IPS DF 4.7 (cell line): ENCODE results near the gene EIF4G1.
"Not testable (repeated sequence)": the region's sequence is repeated elsewhere in the genome, so short reads cannot be mapped to it uniquely, and the experiment has no call there.

Source experiments
- DNase-seq: peaks from one replicate; pipeline ENCODE4 v3.0.0-alpha.2; 2013; ENCODE audit warnings: low spot score; ENCODE audit errors: extremely low read depth

Gene EIF4G1, protein sequence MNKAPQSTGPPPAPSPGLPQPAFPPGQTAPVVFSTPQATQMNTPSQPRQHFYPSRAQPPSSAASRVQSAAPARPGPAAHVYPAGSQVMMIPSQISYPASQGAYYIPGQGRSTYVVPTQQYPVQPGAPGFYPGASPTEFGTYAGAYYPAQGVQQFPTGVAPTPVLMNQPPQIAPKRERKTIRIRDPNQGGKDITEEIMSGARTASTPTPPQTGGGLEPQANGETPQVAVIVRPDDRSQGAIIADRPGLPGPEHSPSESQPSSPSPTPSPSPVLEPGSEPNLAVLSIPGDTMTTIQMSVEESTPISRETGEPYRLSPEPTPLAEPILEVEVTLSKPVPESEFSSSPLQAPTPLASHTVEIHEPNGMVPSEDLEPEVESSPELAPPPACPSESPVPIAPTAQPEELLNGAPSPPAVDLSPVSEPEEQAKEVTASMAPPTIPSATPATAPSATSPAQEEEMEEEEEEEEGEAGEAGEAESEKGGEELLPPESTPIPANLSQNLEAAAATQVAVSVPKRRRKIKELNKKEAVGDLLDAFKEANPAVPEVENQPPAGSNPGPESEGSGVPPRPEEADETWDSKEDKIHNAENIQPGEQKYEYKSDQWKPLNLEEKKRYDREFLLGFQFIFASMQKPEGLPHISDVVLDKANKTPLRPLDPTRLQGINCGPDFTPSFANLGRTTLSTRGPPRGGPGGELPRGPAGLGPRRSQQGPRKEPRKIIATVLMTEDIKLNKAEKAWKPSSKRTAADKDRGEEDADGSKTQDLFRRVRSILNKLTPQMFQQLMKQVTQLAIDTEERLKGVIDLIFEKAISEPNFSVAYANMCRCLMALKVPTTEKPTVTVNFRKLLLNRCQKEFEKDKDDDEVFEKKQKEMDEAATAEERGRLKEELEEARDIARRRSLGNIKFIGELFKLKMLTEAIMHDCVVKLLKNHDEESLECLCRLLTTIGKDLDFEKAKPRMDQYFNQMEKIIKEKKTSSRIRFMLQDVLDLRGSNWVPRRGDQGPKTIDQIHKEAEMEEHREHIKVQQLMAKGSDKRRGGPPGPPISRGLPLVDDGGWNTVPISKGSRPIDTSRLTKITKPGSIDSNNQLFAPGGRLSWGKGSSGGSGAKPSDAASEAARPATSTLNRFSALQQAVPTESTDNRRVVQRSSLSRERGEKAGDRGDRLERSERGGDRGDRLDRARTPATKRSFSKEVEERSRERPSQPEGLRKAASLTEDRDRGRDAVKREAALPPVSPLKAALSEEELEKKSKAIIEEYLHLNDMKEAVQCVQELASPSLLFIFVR (N-terminal part only)

DNA sequence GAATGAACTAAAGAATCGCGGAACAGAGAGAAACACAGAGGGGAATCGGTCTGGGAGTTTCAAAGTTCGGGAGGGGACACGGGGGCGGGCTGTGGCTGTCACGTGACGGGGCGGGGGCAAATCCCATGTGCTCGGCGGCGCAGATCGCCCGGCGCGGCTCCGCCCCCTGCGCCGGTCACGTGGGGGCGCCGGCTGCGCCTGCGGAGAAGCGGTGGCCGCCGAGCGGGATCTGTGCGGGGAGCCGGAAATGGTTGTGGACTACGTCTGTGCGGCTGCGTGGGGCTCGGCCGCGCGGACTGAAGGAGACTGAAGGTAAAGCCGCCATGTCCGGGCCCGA is at the start of gene EIF4G1:
Gene EIF4G1, plus strand, starts transcription at position 244 of the 337 bp plus-strand sequence. CDS start 1,191 bp downstream, outside the sequence.
- no peak for DNase-seq

DNA sequence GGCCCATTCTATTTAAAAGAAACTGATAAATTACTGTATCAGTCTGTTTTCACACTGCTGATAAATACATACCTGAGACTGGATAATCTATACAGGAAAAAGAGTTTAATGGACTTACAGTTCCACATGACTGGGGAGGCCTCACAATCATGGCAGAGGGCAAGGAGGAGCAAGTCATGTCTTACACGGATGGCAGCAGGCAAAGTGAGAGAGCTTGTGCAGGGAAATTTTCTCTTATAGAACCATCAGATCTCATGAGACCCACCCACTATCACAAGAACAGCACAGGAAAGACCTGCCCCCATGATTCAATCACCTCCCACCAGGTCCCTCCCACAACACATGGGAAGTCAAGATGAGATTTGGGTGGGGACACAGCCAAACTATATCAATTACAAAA is 47.2 kb upstream of the EIF4G1 start:
- DNase-seq: not testable (repeated sequence)

DNA sequence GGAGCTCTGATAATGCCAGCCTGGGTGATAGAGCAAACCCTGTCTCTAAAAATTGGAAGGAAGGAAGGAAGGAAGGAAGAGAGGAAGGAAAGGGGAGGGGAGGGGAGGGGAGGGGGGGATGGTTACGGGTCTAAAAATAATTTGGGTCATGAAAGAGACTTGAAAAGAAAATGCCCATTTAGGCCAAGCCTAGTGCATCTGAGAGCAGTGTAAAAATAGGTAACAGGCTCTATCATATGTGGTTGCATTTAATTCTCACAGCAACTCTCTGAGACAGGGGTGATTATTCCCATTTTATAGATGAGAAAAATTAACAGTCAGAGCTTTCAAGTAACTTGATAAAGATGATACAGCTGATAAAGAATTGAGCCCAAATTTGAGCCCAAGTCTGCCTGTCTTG is 42.1 kb upstream of the EIF4G1 start:
- no peak for DNase-seq

DNA sequence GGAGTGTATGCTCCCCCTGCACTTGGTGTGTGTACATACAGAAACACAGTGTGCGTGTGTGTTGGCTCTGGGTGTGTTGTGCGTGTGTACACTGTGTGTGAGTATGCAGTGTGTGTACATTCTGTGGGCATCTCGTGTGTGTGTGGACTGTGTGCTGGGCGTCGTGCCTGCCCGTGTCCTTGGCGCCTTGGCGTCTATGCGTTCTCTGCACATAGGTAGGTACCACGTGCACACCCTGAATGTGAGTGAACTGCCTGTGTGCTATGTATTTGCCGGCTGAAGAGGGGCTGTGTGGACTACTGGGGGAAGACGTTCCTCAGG is 39.1 kb upstream of the EIF4G1 start:
- no peak for DNase-seq

DNA sequence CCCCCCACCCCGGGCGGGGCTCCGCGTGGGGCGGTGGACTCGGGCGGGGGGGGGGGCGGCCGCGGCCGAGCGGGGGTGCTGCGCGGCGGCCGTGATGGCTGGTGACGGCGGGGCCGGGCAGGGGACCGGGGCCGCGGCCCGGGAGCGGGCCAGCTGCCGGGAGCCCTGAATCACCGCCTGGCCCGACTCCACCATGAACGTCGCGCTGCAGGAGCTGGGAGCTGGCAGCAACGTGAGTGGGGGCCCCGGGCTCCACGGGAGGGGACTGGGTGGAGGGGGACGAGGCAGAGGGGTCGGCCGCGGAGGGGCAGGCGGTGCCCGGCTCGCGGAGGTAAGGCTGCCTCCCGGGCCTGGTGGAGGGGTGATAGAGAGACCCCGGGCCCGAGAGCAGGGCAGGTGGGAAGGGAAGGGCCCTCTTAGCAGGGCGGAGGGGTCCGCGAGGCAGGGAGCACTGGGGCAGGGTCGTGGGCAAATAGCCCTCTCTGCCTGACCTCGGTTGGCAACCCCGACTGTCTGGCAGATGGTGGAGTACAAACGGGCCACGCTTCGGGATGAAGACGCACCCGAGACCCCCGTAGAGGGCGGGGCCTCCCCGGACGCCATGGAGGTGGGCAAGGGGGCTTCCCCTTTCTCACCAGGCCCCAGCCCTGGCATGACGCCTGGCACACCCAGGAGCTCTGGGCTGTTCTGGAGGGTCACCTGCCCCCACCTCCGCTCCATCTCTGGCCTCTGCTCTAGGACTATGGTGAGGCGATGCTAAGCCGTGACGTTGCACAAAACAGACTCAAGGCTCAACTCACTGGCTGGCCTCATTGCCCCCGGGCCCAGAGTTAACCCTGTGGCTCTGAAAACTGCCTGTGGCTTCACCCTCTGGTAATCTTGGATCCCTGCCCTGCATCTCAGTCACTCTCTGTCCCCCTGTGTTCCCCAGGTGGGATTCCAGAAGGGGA is 38.2 kb upstream of the EIF4G1 start, which contains the start of gene ECE2:
Gene ECE2, plus strand, starts transcription at position 62 of the 950 bp plus-strand sequence. Its CDS starts 132 bp downstream, at position 194.
- DNase-seq: no peak

DNA sequence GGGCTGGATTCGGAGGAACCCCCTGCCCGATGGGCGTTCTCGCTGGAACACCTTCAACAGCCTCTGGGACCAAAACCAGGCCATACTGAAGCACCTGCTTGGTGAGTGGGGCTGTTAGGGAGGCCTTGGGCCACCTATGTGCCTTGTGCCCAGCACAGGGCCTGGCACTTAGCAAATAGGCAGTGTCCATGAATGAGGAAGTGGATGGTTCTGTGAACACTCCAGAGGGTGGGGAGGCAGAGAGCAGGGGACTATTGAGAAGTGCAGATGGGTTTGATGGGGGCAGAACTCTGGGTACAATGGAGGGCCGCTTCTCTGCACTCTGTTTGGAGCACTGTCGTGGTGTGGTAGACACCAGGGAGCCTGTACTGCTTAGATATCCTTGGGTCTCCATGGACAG is 37.0 kb upstream of the EIF4G1 start:
- DNase-seq: no peak

DNA sequence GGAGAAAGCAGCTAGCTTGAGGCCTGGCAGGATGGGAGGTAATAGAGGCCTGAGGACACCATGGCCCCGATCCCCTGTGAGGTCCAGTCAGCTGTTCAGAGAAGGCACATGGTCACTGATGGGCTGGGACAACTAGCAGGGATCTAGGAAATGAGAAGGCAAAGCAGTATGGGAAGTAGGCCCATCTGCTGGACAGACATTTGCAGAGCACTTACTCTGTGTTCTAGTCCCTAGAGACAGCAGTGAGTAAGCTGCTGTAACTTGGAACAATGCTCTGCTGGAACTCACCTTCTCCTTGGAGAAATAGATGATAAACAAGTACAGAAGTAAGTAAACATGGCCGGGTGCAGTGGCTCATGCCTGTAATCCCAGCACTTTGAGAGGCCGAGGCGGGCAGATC is 31.5 kb upstream of the EIF4G1 start:
- no peak for DNase-seq

DNA sequence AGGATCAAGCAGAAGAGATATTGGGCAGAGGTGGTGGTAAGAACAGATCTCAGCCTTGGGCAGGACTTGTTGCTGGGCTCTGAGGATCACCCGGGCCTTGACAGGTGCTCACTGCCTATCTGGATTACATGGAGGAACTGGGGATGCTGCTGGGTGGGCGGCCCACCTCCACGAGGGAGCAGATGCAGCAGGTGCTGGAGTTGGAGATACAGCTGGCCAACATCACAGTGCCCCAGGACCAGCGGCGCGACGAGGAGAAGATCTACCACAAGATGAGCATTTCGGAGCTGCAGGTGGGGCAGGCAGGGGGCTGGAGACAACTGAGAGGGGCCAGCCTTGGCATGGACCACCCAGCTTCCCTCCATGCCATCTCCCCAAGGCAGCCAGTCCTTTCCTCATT is 30.7 kb upstream of the EIF4G1 start:
- no peak for DNase-seq

DNA sequence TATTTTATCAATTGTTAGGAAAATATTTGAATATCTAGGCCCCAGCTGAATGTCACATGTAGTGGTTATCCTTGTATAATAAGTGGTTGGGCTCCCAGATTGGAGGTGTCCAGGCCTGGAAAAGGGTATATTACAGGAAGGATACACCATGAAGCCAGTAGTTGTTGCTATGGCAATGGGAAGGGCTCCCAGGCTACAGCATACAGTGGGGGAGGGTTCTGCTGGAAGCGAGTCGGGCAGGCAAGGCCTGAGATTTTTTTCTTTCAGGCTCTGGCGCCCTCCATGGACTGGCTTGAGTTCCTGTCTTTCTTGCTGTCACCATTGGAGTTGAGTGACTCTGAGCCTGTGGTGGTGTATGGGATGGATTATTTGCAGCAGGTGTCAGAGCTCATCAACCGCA is 29.7 kb upstream of the EIF4G1 start:
- no peak for DNase-seq

DNA sequence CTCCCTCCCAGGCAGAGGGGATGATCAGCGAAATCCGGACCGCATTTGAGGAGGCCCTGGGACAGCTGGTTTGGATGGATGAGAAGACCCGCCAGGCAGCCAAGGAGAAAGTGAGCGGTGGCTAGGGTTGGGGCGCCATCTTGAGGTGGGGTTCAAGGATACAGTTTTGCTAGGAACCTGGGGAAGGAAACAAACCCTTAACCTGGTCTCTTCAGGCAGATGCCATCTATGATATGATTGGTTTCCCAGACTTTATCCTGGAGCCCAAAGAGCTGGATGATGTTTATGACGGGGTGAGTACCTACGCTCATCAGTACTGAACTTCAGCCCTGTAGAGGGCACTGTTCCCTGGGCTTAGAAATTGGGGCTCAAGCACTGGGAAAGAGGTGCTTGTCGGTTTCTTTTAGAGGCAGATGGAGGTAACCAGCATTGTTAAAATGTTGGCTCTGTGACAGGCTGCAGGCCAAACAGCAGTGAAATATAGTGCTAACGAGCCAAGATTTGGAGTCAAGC is 24.9 kb upstream of the EIF4G1 start:
- DNase-seq: peak; percentile 71

DNA sequence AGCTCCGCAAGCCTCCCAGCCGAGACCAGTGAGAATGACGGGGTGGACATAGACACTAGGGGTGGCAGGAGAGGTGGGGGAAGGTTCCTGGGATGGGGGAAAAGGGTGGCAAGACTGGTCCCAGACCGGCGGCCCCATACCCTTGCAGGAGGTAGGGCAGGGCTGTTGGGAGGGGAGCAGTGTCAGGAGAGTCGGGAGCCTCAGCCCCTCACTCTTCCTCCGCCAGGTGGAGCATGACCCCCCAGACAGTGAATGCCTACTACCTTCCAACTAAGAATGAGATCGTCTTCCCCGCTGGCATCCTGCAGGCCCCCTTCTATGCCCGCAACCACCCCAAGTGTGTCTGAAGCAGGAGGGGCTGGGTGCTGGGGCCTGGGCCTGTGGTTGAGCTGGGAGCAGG is 24.1 kb upstream of the EIF4G1 start:
- DNase-seq: no peak

DNA sequence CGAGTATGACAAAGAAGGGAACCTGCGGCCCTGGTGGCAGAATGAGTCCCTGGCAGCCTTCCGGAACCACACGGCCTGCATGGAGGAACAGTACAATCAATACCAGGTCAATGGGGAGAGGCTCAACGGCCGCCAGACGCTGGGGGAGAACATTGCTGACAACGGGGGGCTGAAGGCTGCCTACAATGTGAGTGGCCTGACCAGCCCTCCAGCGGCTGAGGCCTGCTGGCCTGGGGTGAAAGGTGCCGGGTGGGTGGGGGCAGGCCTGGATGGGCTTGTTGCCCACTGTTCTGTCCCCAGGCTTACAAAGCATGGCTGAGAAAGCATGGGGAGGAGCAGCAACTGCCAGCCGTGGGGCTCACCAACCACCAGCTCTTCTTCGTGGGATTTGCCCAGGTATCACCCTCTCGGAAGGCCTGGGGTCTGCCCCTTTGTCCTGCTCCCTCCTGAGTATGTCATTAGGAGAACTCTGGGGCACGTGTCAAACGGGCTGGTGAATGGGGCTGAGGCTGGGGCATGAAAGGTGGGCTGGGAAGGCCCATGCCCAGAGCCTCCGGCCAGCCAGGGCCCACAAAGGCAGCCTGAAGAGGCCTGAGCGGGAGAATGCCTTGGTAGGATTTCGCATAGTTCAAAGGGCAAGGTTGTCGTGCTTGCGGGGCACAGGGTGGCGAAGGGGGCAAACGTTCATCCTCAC is 23.2 kb upstream of the EIF4G1 start:
- no peak for DNase-seq

DNA sequence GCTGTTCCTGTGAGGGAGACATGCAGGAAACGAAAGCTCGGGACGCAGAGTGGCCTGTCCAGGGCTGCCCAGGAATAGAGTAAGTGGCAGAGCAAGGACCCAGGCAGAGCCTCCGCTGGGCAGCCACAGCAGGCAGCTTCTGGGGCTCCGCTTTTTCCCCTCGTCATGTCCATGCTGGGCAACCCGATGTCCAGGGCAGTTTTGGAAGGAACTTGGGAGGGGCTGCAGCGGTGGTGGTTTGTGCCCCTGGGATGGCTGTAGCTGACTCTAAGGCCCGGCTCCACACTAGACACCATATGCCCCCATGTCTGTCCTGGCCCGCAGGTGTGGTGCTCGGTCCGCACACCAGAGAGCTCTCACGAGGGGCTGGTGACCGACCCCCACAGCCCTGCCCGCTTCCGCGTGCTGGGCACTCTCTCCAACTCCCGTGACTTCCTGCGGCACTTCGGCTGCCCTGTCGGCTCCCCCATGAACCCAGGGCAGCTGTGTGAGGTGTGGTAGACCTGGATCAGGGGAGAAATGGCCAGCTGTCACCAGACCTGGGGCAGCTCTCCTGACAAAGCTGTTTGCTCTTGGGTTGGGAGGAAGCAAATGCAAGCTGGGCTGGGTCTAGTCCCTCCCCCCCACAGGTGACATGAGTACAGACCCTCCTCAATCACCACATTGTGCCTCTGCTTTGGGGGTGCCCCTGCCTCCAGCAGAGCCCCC is 22.5 kb upstream of the EIF4G1 start:
- no peak for DNase-seq

DNA sequence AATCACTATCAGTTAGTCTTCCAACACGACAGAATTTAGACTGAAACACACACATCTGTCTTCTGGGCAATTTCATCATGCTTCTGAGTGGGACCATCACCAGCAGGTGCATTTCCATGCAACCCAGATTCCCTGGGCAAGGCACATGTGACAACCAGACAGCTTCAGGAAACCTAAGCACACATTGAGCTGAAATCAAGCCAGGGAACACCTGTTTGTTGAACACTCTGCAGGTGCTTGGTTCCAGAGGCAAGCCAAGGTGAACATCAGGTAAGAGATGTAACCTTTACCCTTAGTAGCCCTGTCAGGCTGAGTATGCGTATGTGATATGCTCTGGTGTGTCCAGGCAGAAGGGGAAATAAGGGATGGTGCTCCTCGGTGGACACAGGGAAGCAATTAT is 18.6 kb upstream of the EIF4G1 start:
- DNase-seq: no peak

DNA sequence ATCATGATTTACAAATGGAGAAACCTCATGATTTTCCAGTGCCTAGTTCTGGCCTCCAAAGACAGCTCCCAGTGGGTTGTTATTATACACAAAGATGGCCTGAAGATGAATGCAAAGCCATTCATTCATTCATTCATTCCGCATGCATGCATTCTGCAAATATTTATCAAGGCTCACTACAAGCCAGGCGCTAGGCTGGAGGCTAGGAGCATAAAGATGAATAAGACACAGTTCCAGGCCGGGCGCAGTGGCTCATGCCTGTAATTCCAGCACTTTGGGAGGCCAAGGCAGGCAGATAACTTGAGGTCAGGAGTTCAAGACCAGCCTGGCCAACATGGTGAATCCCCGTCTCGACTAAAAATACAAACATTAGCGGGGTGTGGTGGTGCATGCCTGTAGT is 17.8 kb upstream of the EIF4G1 start:
- no peak for DNase-seq

DNA sequence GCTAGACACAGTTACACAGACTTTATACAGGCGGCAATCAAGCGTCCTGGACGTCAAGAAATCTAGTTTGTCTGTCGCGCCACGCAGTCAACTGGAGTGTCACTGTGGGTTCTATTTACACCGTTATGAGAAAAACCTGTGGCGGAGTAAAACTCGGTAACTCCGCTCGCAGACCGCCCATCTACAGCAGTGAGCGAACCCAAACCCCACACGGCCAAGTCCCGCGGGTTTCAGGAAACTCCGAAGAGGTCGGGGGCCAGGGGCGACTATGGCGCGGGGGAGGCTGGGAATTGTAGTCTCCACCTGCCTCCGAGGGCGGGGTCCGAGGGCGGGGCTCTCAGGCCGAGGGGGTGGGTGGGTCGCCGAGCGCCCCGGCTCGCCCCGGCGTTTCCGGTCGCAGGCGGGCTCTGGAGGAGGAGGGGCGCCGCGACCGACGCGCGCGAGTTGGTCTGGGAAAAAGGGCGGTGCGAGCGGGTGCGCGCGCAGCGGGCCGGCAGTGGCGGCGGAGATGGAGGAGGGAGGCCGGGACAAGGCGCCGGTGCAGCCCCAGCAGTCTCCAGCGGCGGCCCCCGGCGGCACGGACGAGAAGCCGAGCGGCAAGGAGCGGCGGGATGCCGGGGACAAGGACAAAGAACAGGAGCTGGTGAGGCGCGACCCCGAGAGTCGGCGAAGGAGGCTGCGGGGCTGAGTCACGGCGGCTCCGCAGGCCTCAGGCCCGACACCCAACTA is 15.5 kb upstream of the EIF4G1 start, which contains the start of gene PSMD2:
Gene PSMD2, plus strand, starts transcription at position 483 of the 729 bp plus-strand sequence. Its CDS starts 26 bp downstream, at position 509.
- DNase-seq: peak; percentile 71

DNA sequence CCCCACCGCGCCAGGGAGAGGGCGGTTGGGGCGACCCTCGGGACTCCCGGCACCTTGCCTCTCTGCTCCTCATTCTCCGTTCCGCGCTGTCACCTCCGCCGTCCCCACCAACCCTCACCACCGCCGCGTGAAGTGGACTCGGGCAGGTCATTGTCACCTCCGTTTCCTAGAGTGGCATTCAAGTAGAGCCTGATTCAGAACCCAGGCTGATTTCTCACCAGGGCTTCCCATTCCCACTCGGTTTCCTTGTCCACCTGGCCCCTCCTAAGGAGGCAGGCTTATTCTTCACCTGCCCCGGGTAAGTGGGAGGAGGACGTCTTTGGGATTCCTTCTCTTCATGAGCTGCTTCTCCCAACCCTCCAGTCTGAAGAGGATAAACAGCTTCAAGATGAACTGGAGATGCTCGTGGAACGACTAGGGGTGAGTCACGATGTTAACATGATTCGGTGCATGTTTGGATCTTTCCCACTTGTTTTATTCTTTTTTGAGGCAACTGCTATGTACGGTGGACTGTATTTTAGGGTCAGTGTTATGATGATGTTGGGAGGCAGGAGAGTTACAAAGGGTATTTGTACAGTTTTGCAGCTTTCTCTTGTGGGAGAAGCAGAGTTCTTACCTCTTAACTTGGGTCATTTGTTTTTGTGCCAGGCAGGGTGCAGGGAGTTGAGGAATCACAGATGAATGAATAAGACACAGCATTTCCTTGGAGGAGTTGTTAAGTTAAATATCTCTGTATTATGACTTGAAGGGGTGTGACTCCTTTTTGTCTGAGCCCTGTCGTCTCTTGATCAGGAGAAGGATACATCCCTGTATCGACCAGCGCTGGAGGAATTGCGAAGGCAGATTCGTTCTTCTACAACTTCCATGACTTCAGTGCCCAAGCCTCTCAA is 14.7 kb upstream of the EIF4G1 start:
- no peak for DNase-seq
